K562 (cell line): Measurements from ENCODE around the gene MAP7D1. TPM values are rescaled to one million over a fixed set of nuclear protein-coding genes. Genes with fewer than 3 reads are reported as not detected.

ENCODE experiments used
- ATF3 ChIP-seq, 2 experiments: fragments of 450-650 bp in 1 of 2; sonication (generic) in 1 of 2; formaldehyde crosslinking in 1 of 2; IDR thresholded peaks in 1 of 2; conservative IDR thresholded peaks in 1 of 2; 2 replicates each; pipeline versions ENCODE4 v1.6.1 to v1.8.1; 2016 to 2023; ENCODE audit warnings: mild to moderate bottlenecking in 2 of 2, moderate library complexity in 2 of 2, inconsistent platforms in 1 of 2, missing genetic modification reagents in 1 of 2
- ATF7 ChIP-seq: fragments of 450-650 bp; IDR thresholded peaks from 2 replicates; pipeline ENCODE4 v1.7.1; 2014; ENCODE audit warnings: mild to moderate bottlenecking, moderate library complexity
- GTF2A2 ChIP-seq: IDR thresholded peaks from 2 replicates; pipeline ENCODE4 v1.6.1; 2016; ENCODE audit warnings: mild to moderate bottlenecking, missing genetic modification characterization, missing compliant biosample characterization
- HCFC1 ChIP-seq: IDR thresholded peaks from 2 replicates; pipeline ENCODE4 v1.6.1; 2012; ENCODE audit warnings: low read depth, low read length, improper control_type of control experiment
- HNRNPLL ChIP-seq: fragments of 200-400 bp; formaldehyde crosslinking; IDR thresholded peaks from 2 replicates; pipeline ENCODE4 v1.6.1; 2017; ENCODE audit warnings: low read length, low read depth, mild to moderate bottlenecking; ENCODE audit not compliant: poor library complexity, severe bottlenecking
- PHF20 ChIP-seq: fragments of 450-650 bp; IDR thresholded peaks from 2 replicates; pipeline ENCODE4 v1.6.1; 2018; ENCODE audit not compliant: partially characterized antibody
- PHTF2 ChIP-seq: fragments of 250-450 bp; sonication (Bioruptor Pico); IDR thresholded peaks from 2 replicates; pipeline ENCODE4 v1.5.0; 2021; ENCODE audit warnings: mild to moderate bottlenecking
- POLR2A ChIP-seq: fragments of 450-650 bp; conservative IDR thresholded peaks from 2 replicates; pipeline ENCODE4 v1.6.1; 2016
- SRSF9 ChIP-seq: fragments of 200-400 bp; formaldehyde crosslinking; IDR thresholded peaks from 2 replicates; pipeline ENCODE4 v1.6.1; 2017; ENCODE audit warnings: low read depth, low read length, borderline replicate concordance
- TBP ChIP-seq: optimal IDR thresholded peaks from 2 replicates; pipeline ENCODE3; 2011; ENCODE audit warnings: low read depth, low read length, improper control_type of control experiment
- ZBTB40 ChIP-seq, 2 experiments: fragments of 450-650 bp in 1 of 2; sonication (generic) in 1 of 2; formaldehyde crosslinking in 1 of 2; IDR thresholded peaks; 2 replicates each; pipeline versions ENCODE4 v1.7.1 to v1.9.0; 2016 to 2022; ENCODE audit warnings: inconsistent platforms in 1 of 2, mild to moderate bottlenecking in 1 of 2, missing genetic modification reagents in 1 of 2
- ZFP1 ChIP-seq: fragments of 450-650 bp; formaldehyde crosslinking; IDR thresholded peaks from 2 replicates; pipeline ENCODE4 v1.4.0; 2020; ENCODE audit warnings: mild to moderate bottlenecking, mixed read lengths
- ZFX ChIP-seq: sonication (generic); formaldehyde crosslinking; IDR thresholded peaks from 2 replicates; pipeline ENCODE4 v1.8.0; 2022; ENCODE audit warnings: mild to moderate bottlenecking, missing genetic modification reagents, moderate library complexity
- ZNF212 ChIP-seq: fragments of 450-650 bp; formaldehyde crosslinking; IDR thresholded peaks from 2 replicates; pipeline ENCODE4 v1.4.0; 2020; ENCODE audit warnings: mild to moderate bottlenecking
- ZNF589 ChIP-seq: fragments of 200-800 bp; sonication (Bioruptor generic); IDR thresholded peaks from 2 replicates; pipeline ENCODE4 v1.6.1; 2016; ENCODE audit warnings: low read depth, missing genetic modification characterization, missing compliant biosample characterization
- polyA plus RNA-seq, 8 experiments: library from polyadenylated mRNA; depleted of rRNA in 4 of 8; stranded (reverse) in 5 of 8; unstranded in 3 of 8; fragments of >200 nt; fragmentation: Nextera tagmentation in 2 of 8; fragmentation: Illumina TruSeq in 1 of 8; extraction: Ambion mirVana in 2 of 8; extraction: Trizol in 1 of 8; gene quantifications; 2 replicates each; pipeline versions ENCODE4 v1.2.1 to v1.2.3, GENCODE V29; 2011 to 2014; ENCODE audit warnings: inconsistent platforms in 1 of 8, missing spikeins in 1 of 8
- total RNA-seq, 7 experiments: library from RNA; depleted of rRNA in 6 of 7; stranded (reverse); fragments of >200 nt in 6 of 7; fragmentation: Illumina TruSeq in 2 of 7; extraction: Trizol in 2 of 7; gene quantifications; 2 replicates each; pipeline versions ENCODE4 v1.2.1 to v1.2.3, GENCODE V29; 2011 to 2021; ENCODE audit warnings: low replicate concordance in 1 of 7

The MAP7D1 gene
- total and polyA plus RNA-seq, 9 of the 15 experiments (the other 6 are each of a cell fraction or from before 2014, with no cell fraction given) = 3.6 to 108 (median 34.5) TPM

GRCh38 chr1:36155408-36156328, at the start of gene MAP7D1 (continued):
- TF ChIP-seq ATF3 (IDR thresholded peaks at IDR 0.05) = peak; percentile 98
- TF ChIP-seq ATF3 (CRISPR knock-in tag; conservative IDR thresholded peaks at IDR 0.05) = peak; percentile 77
- peak; percentile 30; the same call in 1 of the 2 replicates for TF ChIP-seq PHTF2 (CRISPR knock-in tag)
- peak; percentile 94 for TF ChIP-seq TBP
- no peak for TF ChIP-seq SRSF9
- TF ChIP-seq GTF2A2 (tag) = 0 out of 2 replicates have a peak, but pooled peaks have one; percentile 28
- peak; percentile 46 for TF ChIP-seq PHF20
- TF ChIP-seq HCFC1 = 0 out of 2 replicates have a peak, but pooled peaks have one; percentile 2
- TF ChIP-seq ZFX (CRISPR knock-in tag) = peak; percentile 84
- peak; percentile 91 for TF ChIP-seq POLR2A
- TF ChIP-seq ZBTB40 (IDR thresholded peaks at IDR 0.05) = peak; percentile 40; the same call in 1 of the 2 replicates
- TF ChIP-seq ZBTB40 (CRISPR knock-in tag; IDR thresholded peaks at IDR 0.05) = no peak
- TF ChIP-seq ZFP1 = no peak
- peak; percentile 38 for TF ChIP-seq HNRNPLL
- TF ChIP-seq ZNF589 = no peak
- peak; percentile 98 for TF ChIP-seq ATF7
- TF ChIP-seq ZNF212 (CRISPR knock-in tag) = 0 out of 2 replicates have a peak, but pooled peaks have one; percentile 21
